AG08396 (cell line): Measurements from ENCODE around the gene PPP1R12C.
A peak's percentile ranks its signal among the peaks of the same experiment; 100 is the strongest.
"Not testable (repeated sequence)": the region's sequence is repeated elsewhere in the genome, so short reads cannot be mapped to it uniquely, and the experiment has no call there.

Source experiments
- DNase-seq: peaks from one replicate; pipeline ENCODE4 v3.0.0; 2012; ENCODE audit warnings: low spot score, mixed read lengths

PPP1R12C gene

GRCh38 chr19:55116859-55117662 is at the start of gene PPP1R12C:
PPP1R12C (minus strand) TSS chr19:55117637; CDS start chr19:55117543, 94 bp downstream.
- DNase-seq = no peak

GRCh38 chr19:55166530-55167268 is 49.3 kb upstream of the PPP1R12C start, which contains the start of gene DNAAF3:
DNAAF3 (minus strand) TSS chr19:55166613; CDS start chr19:55166413, 200 bp downstream.
- peak; percentile 100 for DNase-seq

GRCh38 chr19:55165952-55166529 is 48.6 kb upstream of the PPP1R12C start:
- DNase-seq = peak; percentile 79

- DNase-seq = no peak
Observed at GRCh38 chr19:55161571-55162322, 44.3 kb upstream of the PPP1R12C start.

GRCh38 chr19:55160986-55161365 is 43.5 kb upstream of the PPP1R12C start:
- DNase-seq = no peak

- peak; percentile 96 for DNase-seq
Observed at GRCh38 chr19:55160128-55160985, 42.9 kb upstream of the PPP1R12C start.

GRCh38 chr19:55158848-55159749 is 41.7 kb upstream of the PPP1R12C start:
- peak; percentile 58 for DNase-seq

GRCh38 chr19:55158423-55158822 is 41.0 kb upstream of the PPP1R12C start:
- no peak for DNase-seq

- no peak for DNase-seq
Observed at GRCh38 chr19:55157064-55157908, 39.8 kb upstream of the PPP1R12C start, which contains the start of gene TNNI3. TNNI3 (minus strand) TSS chr19:55157732; CDS start chr19:55157589, 143 bp downstream.

- peak; percentile 80 for DNase-seq
Observed at GRCh38 chr19:55156202-55157063, 39.0 kb upstream of the PPP1R12C start.

GRCh38 chr19:55155784-55156183 is 38.3 kb upstream of the PPP1R12C start:
- not testable (repeated sequence) for DNase-seq

GRCh38 chr19:55153652-55154264 is 36.3 kb upstream of the PPP1R12C start:
- DNase-seq = no peak

GRCh38 chr19:55152017-55152416 is 34.6 kb upstream of the PPP1R12C start:
- DNase-seq = no peak

GRCh38 chr19:55149078-55150003 is 31.9 kb upstream of the PPP1R12C start, which contains the start of gene TNNT1:
TNNT1 (minus strand) TSS chr19:55149206; CDS start chr19:55147157, 2,049 bp downstream.
- DNase-seq = no peak

GRCh38 chr19:55147545-55148251 is 30.3 kb upstream of the PPP1R12C start:
- no peak for DNase-seq
